Stomach (tissue), 9 donors: ENCODE results near the gene KCNJ15. TPM values are rescaled to one million over a fixed set of nuclear protein-coding genes. Genes with fewer than 3 reads are reported as not detected.

Experiments used
- DNase-seq, 2 donors: peaks; one replicate each; pipeline versions ENCODE4 v3.0.0 to v3.0.0-alpha.2; 2013 to 2019
- H3K27ac ChIP-seq, 5 donors: fragments of 200-600 bp in 4 of 5; sonication (generic) in 4 of 5; one replicate each; pipeline ENCODE4 v1.5.1; 2013 to 2019; ENCODE audit warnings: mild to moderate bottlenecking in 1 of 5, moderate library complexity in 1 of 5
- H3K27me3 ChIP-seq, 3 donors: fragments of 200-600 bp; sonication (generic); one replicate each; pipeline ENCODE4 v1.5.1; 2017 to 2019; ENCODE audit warnings: mixed run types in 1 of 3
- H3K36me3 ChIP-seq, 4 donors: fragments of 200-600 bp; sonication (generic); 1 replicate in 3 of 4; 2 replicates in 1 of 4; pipeline ENCODE4 v1.5.1; 2016 to 2019
- H3K4me1 ChIP-seq, 4 donors: fragments of 200-600 bp; sonication (generic); one replicate each; pipeline ENCODE4 v1.5.1; 2016 to 2019
- H3K4me3 ChIP-seq, 4 donors: fragments of 200-600 bp; sonication (generic) in 3 of 4; one replicate each; pipeline ENCODE4 v1.5.1; 2016 to 2019; ENCODE audit warnings: mild to moderate bottlenecking in 1 of 4
- H3K9me3 ChIP-seq, 4 donors: fragments of 200-600 bp; sonication (generic); one replicate each; pipeline ENCODE4 v1.5.1; 2016 to 2019
- EP300 ChIP-seq: sonication (generic); formaldehyde crosslinking; IDR thresholded peaks from one replicate; pipeline ENCODE4 v1.6.1; 2017; ENCODE audit warnings: antibody characterized with exemption
- POLR2A ChIP-seq, 4 donors: fragments of 450-650 bp; IDR thresholded peaks; one replicate each; pipeline ENCODE4 v1.6.1; 2016; ENCODE audit warnings: antibody characterized with exemption in 4 of 4, control low read depth in 2 of 4, mild to moderate bottlenecking in 1 of 4, moderate library complexity in 1 of 4
- POLR2AphosphoS5 ChIP-seq, 3 donors: sonication (generic); formaldehyde crosslinking; IDR thresholded peaks; one replicate each; pipeline ENCODE4 v1.6.1; 2016; ENCODE audit warnings: antibody characterized with exemption in 3 of 3
- WGBS, 5 donors: extraction: QIAGEN DNeasy Blood & Tissue Kit in 3 of 5; methylation state at CpG; one replicate each; pipeline versions ENCODE4 v1.1.5 to v1.1.7; 2013 to 2018; 5-methylcytosine and 5-hydroxymethylcytosine counted together
- intact Hi-C: fragments of 100-400 bp; cut with DNase I; formaldehyde crosslinking; loops from one replicate; pipeline ENCODE4 v1.15.1; 2023; ENCODE audit warnings: low total_unique reads
- polyA plus RNA-seq, 3 donors: library from polyadenylated mRNA; stranded (reverse); fragments of 200-250 nt; gene quantifications; one replicate each; pipeline ENCODE4 v1.2.3, GENCODE V29; 2013
- total RNA-seq, 5 donors: library from RNA; depleted of rRNA; stranded (reverse); fragments of >200 nt; gene quantifications; one replicate each; pipeline versions ENCODE4 v1.1.0 to v1.2.3, GENCODE V29; 2014 to 2016
- TF ChIP-seq, protein P1 (sequence below), 7 experiments: fragments of 450-650 bp in 4 of 7; fragments of 200-600 bp in 3 of 7; sonication (generic) in 3 of 7; IDR thresholded peaks; one replicate each; pipeline ENCODE4 v1.5.1; 2016 to 2019; ENCODE audit warnings: antibody characterized with exemption in 7 of 7, control low read depth in 2 of 7, mild to moderate bottlenecking in 1 of 7
- donor health status: healthy with polysubstance abuse.
- donor health status: Bipolar disorder and iron deficiency.
- donor health status: healthy.

The KCNJ15 gene
- total and polyA plus RNA-seq, 8 donors: 3.5 to 38.4 (median 7.3) TPM; not detected in 1

DNA sequence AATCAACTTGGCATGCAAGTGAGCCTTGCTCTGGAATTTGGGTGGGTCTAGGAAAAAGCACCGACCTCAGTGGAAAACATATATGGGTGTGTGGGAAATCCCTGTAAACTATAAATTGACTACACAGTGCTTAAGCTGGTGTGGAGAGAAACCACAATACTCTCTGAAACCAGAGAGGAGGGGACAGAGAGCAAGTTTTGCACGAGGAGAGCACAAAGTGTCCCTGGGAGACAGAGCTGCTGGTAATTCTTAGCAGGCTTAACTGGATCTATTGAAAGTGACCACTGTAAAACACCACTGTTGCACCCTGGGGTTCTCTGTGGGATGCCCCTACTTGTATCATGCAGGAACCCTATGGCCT, 12.8 kb downstream of the KCNJ15 start:
- no peaks in the 10 kb centered on the region for H3K9me3 ChIP-seq
- intact Hi-C loops: no loop called here
- no peak overlapping the region for H3K4me3 ChIP-seq
- no peak for DNase-seq
- no peaks in the 10 kb centered on the region for H3K27me3 ChIP-seq
- 8 to 31% (median 17%) methylated on average over 2 of the region's 2 CpGs for WGBS, 5 donors
- TF ChIP-seq, protein P1, sequence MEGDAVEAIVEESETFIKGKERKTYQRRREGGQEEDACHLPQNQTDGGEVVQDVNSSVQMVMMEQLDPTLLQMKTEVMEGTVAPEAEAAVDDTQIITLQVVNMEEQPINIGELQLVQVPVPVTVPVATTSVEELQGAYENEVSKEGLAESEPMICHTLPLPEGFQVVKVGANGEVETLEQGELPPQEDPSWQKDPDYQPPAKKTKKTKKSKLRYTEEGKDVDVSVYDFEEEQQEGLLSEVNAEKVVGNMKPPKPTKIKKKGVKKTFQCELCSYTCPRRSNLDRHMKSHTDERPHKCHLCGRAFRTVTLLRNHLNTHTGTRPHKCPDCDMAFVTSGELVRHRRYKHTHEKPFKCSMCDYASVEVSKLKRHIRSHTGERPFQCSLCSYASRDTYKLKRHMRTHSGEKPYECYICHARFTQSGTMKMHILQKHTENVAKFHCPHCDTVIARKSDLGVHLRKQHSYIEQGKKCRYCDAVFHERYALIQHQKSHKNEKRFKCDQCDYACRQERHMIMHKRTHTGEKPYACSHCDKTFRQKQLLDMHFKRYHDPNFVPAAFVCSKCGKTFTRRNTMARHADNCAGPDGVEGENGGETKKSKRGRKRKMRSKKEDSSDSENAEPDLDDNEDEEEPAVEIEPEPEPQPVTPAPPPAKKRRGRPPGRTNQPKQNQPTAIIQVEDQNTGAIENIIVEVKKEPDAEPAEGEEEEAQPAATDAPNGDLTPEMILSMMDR (IDR thresholded peaks at IDR 0.05): no peak
- TF ChIP-seq EP300 (no peak), POLR2AphosphoS5 (IDR thresholded peaks at IDR 0.05) (no peak), POLR2A (IDR thresholded peaks at IDR 0.05) (no peak)
- peaks cover 9 to 52% (median 17%) of the 10 kb centered on the region in 4 donors for H3K4me1 ChIP-seq
- H3K27ac ChIP-seq: no peak overlapping the region
- H3K36me3 ChIP-seq: no peaks in the 10 kb centered on the region

GRCh38 chr21:38272215-38272614, 15.4 kb downstream of the KCNJ15 start:
- no peak for DNase-seq
- peak overlapping the region in 1 of 5 donors; percentile 10 for H3K27ac ChIP-seq

DNA sequence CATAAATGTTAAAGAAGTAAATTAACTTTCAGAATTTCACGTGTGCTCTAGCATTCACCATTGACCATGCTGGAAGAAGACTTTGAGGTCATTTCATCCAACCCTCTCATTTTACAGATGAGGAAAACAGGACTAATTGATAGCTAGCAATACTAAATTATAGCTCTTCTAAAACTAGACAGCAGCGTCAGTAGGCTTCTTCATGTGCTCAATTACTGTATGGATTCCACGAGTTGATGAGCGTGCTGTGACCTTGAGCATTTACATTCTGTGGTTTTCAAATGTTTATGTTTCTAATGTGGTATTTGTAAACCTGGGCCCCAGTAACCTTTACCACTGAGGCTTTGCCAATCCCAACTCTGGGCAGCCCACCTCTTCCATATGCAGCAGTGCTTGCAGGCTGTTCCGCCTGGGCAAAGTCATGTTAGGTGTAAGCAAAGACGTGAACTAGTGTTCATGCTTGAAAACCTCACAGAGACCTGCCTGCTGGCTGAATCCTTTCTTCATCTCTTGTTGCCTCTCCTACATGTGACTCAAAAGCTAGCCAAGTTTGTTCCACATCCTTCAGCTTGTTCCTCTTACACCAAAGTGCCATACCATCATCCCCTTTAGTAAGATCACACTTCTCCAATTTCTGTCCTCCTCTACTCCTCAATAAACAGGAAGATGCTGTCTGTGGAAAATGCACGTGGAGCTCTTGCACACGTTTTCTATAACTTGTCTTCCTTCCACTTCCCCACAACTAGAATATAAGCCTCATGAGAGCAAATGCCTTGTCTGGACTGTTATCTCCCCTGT, 17.2 kb downstream of the KCNJ15 start:
- no peak for TF ChIP-seq EP300
- TF ChIP-seq, protein P1 (IDR thresholded peaks at IDR 0.05): no peak
- TF ChIP-seq POLR2AphosphoS5 (IDR thresholded peaks at IDR 0.05): no peak
- TF ChIP-seq POLR2A (IDR thresholded peaks at IDR 0.05): no peak
- no peak overlapping the region for H3K4me3 ChIP-seq
- H3K4me1 ChIP-seq: peaks cover 6 to 42% (median 10%) of the 10 kb centered on the region in 4 donors
- H3K27me3 ChIP-seq: no peaks in the 10 kb centered on the region
- no peaks in the 10 kb centered on the region for H3K36me3 ChIP-seq
- peak in 1 of 2 donors; percentile 12 for DNase-seq
- H3K9me3 ChIP-seq: no peaks in the 10 kb centered on the region
- intact Hi-C loops: no loop called here
- 76 to 85% (median 78%) methylated on average over 8 of the region's 8 CpGs for WGBS, 5 donors
- H3K27ac ChIP-seq: peak overlapping the region in 2 of 5 donors; percentile 61 to 67

More at GRCh38 chr21:38272215-38272614, 15.4 kb downstream of the KCNJ15 start:
- Histone ChIP-seq H3K36me3 (no peaks in the 10 kb centered on the region), H3K27me3 (no peaks in the 10 kb centered on the region), H3K4me1 (peaks cover 9 to 49% (median 14%) of the 10 kb centered on the region in 4 donors), H3K9me3 (no peaks in the 10 kb centered on the region), H3K4me3 (no peak overlapping the region)
- TF ChIP-seq POLR2AphosphoS5 (IDR thresholded peaks at IDR 0.05): no peak
- TF ChIP-seq, protein P1 (IDR thresholded peaks at IDR 0.05): no peak
- no peak for TF ChIP-seq EP300
- 32 to 59% (median 55%) methylated on average over 6 of the region's 6 CpGs for WGBS, 5 donors
- intact Hi-C loops: no loop called here

DNA sequence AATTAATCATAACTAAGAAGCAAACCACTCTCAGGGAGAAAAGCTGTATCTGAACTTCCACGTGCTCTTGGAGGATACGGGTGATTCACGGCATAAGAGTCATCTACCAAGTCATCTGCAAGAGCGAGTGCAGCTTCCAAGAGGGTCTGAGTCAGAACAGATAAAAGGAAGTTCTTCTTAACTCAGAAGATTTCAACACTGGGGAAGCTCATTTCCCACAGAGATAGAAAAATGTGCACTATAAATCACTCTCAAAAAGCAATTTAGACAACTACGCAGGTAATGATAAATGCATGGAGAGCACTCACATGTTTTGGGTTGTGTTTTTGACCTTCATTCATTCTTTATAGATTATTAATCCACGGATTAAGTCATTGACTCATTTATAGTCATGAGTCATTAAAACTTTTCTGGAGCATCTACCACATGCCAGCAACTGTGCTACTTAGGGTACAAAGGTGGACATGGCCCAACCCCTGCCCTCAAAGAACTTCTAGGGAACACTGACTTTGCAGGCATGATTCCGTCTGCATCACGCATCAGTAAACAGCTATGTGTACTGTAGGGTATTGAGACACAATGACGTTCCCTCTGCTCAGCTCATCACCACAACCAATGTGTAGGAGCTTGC, 20.8 kb downstream of the KCNJ15 start:
- Histone ChIP-seq H3K4me3 (no peak overlapping the region), H3K27me3 (no peaks in the 10 kb centered on the region), H3K27ac (peak overlapping the region in 2 of 5 donors; percentile 54 to 70), H3K4me1 (peaks cover 0 to 14% (median 0%) of the 10 kb centered on the region in 4 donors), H3K9me3 (no peaks in the 10 kb centered on the region), H3K36me3 (no peaks in the 10 kb centered on the region)
- 56 to 71% (median 70%) methylated on average over 9 of the region's 9 CpGs for WGBS, 5 donors
- DNase-seq: peak in 1 of 2 donors; percentile 32
- intact Hi-C loops: no loop called here
- TF ChIP-seq, protein P1 (IDR thresholded peaks at IDR 0.05): no peak
- TF ChIP-seq POLR2AphosphoS5 (IDR thresholded peaks at IDR 0.05): peak in 1 of 3 donors; percentile 44
